GM19438 (cell line): Measurements from ENCODE around the gene SLC25A33.

Source experiments
- ATAC-seq: cut with Tn5 transposase; IDR thresholded peaks from one replicate; pipeline ENCODE4 v1.9.1; 2021; ENCODE audit warnings: low read depth; ENCODE audit not compliant: unreplicated experiment

The SLC25A33 gene

DNA sequence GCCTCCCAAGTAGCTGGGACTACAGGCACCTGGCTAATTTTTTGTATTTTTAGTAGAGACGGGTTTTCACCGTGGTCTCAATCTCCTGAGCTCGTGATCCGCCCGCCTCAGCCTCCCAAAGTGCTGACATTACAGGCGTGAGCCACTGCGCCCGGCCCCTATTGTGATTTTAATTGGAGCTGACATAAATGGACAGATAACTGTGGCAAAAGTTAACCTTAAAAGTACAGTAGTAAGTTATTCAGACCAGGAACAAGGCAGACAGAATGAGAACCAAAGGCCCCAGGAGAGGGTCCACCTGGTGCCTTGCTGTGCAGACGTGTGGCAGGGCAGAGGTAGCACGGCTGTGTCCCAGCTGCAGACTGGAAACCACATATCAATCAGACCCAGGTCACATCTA, 60.5 kb downstream of the SLC25A33 start:
- no peak for ATAC-seq

DNA sequence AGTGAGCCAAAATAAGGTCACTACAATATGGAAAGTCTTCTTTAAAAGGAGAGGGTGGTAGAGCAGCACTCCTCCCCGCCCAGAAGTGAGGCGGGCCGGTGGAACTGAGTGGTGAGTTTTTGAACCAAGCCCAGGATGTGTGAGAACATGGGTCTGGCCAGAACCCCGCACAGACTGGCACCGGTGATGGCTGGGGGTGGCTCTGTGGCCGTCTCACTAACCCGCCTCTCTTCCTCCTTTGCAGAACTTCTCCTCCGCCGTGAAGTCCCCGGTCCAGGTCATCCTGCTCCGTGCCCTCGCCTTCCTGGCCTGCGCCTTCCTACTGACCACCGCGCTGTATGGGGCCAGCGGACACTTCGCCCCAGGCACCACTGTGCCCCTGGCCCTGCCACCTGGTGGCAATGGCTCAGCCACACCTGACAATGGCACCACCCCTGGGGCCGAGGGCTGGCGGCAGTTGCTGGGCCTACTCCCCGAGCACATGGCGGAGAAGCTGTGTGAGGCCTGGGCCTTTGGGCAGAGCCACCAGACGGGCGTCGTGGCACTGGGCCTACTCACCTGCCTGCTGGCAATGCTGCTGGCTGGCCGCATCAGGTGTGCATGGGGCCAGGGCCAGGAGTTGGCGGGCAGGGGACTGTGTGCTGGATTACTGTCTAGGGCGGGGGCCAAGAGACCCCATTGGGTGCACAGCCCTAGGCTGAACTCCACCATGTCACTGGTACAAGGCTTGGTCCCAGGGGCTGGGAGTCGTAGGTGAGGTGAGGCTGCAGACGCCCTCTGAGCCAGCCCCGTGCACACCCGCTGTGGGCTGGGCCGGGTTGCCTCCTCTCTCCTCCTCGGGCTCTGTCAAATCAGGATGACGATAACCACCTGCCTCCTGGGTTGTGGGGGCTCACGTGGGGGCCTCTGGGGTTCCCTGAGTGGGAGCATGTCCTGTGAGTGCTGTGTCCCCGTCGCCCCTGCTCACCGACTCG, 61.9 kb downstream of the SLC25A33 start:
- no peak for ATAC-seq

DNA sequence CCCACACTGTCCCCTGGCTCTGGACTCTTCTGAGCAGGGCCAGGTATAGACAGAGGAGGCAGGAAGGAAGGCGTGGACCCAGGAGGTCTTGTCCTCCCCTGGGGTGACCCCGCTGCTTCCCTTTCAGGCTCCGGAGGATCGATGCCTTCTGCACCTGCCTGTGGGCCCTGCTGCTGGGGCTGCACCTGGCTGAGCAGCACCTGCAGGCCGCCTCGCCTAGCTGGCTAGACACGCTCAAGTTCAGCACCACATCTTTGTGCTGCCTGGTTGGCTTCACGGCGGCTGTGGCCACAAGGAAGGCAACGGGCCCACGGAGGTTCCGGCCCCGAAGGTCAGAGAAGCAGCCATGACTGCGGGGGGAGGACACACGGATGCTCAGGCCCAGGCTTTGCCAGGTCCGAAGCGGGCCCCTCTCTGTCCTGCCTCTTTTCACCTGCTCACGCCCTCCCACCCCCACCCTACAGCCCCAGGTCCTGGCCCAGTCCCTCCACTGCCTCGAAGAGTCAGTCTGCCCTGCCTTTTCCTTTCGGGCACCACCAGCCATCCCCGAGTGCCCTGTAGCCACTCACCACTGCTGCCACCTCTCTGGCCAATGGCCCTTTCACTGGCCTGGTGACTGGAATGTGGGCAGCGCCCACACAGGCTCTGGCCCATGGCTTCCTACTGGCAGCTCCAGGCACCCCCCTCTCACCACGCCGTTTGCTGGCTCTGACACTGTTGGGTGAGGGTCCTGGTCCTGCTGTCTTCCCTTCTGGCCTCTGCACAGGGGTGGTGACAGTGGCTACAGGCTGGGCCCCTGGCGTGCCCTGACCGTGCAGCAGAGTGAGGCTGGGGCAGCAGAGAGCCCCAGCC, 62.9 kb downstream of the SLC25A33 start:
- no peak for ATAC-seq

DNA sequence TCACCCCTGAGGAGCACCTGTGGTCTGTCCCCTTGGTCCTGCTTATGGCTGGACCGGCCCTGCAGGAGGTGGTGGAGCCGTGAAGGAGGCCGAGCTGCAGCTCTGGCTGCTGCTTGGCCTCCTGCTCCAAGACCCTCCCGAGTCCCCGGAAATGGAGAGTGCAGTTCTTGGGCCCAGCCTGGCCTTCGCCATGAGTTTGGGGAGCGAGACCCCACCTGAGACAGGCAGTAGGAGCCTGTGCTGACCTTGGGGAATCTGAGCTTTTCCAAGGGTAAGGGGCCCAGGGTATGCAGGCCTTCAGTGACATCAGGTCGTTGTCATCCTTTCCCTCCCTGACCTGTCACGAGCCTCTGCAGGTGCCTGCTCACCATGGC, 63.5 kb downstream of the SLC25A33 start:
- no peak for ATAC-seq

DNA sequence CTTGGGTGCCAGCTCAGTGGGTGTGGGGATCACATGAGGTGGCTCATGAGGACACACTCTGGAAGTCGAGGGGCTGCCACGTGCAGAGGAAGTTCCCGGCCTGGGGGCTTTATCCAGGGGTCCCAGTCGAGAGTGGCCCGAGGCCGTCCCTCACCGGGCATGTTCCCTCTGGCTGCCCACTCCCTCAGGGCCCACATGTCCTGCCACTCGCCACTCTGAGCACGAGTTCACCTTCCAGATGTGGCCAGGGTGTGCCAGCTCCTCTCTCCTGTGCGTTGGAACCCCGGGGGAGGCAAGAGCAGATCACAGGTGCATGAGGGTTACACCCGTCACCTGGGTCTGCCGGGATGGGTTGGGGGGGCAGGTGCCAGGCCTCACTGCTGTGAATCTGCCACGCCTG, 64.0 kb downstream of the SLC25A33 start:
- no peak for ATAC-seq

DNA sequence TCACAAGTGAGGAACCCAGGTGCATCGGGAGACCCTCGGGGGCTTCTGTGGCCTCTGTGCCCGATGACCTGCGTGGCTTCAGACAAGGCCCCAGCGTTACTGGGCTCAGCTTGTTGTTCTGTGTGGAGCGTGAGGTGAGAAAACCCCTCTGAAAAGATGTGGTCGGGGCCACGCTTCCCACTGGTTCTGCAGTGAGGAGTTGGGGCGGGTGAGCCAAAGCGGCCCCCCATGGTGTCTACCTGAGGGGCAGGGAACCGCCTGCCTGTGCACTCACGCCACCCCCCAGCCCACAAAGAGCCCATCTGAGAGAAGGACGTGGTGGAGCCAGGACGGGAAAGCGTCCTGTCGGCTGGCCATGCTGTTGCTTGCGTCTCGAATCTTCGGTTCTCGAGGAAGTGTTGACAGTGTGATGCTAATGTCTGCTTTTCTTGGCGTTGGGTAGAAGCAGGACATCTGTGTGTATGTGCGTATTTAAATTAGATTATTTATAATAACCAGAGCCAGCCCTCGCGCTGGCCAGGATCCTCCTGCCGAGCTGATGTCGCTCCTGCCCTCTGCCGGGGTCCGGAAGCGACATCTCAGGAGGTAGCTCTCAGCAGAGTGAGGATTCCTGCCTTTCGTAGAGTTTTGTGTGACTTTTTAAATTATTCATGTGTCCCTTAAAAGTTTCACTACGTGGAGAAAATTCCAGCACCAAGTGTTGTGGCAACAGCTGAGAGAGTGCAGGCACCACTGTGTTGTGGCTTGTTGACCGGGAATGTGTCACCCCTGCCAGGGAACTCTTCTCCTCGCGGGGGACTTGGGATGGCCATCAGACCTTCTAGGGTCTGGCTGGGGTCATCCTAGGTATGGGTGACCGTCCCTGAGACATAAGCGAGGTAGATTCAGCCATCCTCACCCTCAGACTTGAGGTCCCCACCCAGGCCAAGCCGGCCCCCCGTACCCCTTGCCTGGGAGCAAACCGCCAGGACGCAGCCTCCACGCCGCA, 64.8 kb downstream of the SLC25A33 start:
- ATAC-seq, result no peak

DNA sequence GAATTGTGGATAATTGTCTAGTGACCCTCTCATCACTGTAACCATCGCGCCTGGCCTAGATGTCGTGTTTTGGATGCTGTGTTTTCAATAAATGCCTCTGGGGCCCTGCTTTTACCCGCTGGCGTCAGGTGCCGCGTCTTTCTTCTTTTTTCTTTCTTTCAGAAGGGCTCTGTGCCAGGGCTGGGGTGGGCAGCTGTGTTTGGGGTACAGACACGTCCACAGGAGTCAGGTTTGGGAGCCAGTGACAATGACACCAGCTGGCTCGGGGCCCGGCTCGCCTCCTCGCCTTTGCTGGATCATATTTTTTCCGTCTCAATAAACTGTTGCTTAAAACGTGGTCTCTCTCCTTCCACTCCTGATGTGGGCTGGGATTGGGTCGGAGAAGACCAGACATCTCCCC, 65.6 kb downstream of the SLC25A33 start:
- ATAC-seq, result no peak

DNA sequence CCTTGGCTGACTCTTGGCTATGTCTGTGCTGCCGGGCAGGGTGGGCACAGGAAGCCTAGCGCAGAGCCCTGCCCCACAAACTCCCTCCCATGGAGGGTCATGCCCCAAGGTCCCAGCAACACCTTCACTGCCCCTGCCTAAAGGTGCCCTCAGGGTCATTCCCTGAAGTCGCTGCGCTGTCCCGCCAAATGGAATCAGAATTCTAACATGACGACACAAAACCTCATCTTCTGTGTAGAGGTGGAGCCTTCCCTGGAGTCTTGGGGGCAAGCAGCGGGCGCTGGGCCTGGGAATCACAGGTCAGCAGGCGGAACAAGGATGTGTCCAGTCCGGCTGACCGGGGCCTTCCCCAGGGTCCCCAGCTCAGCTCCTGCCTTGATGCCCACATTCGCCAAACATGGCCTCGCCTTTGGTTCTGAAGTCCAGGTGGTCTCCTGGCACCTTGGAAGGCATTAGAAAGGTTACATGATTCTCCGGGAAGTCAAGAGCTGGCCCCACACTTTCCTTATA, 66.7 kb downstream of the SLC25A33 start:
- no peak for ATAC-seq

DNA sequence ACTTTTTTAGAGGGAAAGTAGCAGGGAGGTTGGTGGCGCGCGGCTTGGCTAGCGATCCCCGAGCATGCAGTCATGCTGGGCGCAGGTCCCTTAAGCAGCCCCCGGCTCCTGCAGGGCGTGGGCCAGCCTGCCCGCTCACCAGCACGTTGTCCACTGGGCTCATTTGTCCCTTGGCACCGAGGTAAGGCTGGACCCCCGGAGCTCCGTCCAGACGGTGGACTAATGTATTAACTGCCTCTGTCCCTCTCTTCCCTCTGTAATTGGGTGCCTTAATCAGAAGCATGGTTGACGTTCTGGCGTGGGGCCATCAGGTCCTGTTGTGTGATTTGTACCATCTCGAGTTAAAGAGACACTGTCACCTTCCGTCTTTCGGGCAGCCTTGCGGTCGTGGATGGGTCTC, 67.2 kb downstream of the SLC25A33 start:
- no peak for ATAC-seq

DNA sequence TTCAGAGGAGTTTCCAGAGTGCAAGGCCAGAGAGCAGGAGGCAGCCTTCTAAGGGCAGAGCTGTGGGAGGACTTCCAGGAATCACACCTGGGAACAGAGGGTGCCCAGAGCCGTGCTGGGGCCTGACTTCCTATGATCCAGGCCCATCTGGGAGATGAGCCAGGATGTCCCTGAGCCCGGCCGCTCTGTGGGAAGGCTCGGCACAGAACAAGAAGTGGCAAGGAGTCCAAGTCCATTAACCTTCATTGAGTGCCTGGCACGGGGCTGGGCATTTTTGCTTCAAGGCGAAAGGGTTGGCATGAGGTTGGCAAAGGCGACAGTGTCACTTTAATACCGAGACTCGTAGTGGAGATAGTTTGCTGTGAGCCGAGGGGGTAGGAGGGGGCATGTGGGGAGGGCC, 67.7 kb downstream of the SLC25A33 start:
- no peak for ATAC-seq

DNA sequence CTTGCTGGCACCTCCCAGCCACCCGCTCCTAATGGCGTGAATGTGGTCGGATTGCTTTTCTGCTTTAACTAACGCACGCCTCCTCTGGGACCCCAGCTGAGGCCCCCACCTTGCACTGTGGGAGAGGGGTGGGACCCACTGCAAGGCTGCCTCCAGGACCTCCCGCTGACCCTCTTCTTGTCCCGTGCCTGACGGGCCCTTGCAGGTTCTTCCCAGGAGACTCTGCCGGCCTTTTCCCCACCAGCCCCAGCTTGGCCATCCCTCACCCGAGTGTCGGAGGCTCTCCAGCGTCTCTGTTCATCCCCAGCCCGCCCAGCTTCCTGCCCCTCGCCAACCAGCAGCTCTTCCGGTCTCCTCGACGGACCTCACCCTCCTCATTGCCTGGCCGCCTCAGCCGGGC, 68.1 kb downstream of the SLC25A33 start:
- no peak for ATAC-seq

DNA sequence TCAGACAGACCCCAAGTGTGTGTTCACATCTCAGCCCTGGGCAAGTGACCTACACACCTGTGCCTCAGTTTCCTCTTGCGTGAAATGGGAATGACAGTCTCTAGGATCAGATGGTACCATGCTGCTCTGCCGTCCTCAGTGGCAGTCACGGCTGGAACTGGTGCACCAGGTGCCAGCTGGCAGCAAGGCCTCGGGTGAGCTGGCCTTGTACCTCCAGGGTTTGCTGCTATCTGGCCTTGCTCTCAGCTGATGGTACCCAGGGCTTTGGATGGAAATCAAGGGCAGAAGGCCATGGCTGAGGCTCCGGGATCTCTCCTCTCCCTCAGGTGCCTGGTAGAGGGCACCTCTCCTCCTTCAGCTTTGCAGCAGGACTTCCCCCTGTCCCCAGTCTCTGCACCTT, 70.7 kb downstream of the SLC25A33 start:
- no peak for ATAC-seq

DNA sequence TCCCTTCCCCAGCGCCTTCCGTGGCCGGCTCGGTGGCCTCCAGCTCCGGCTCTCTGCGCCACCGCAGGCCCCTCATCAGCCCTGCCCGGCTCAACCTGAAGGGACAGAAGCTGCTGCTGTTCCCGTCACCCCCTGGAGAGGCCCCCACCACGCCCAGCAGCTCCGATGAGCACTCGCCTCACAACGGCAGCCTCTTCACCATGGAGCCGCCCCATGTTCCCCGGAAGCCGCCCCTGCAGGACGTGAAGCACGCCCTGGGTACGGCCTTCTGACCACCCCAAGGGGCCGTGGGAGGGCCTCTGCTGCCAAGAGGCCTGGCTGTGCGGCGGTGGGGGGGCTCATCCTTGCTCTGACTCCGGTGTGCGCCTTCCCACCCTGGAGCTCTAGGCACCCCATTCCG, 71.3 kb downstream of the SLC25A33 start:
- no peak for ATAC-seq

DNA sequence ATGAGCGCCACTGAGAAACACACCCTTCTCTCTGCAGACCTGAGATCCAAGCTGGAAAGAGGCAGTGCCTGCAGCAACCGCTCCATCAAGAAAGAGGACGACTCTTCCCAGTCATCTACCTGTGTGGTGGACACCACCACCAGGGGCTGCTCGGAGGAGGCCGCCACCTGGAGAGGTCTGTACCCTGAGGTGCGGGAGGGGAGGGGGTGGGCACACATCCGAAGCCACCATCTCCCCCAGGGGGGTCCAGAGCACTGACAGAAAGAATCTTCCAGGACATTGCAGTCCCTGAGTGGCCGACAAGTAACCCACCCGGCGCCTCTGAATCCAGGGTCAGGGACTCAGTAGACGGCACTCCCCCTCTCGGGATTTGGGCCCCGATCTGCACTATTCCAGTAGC, 72.5 kb downstream of the SLC25A33 start:
- ATAC-seq, result no peak

DNA sequence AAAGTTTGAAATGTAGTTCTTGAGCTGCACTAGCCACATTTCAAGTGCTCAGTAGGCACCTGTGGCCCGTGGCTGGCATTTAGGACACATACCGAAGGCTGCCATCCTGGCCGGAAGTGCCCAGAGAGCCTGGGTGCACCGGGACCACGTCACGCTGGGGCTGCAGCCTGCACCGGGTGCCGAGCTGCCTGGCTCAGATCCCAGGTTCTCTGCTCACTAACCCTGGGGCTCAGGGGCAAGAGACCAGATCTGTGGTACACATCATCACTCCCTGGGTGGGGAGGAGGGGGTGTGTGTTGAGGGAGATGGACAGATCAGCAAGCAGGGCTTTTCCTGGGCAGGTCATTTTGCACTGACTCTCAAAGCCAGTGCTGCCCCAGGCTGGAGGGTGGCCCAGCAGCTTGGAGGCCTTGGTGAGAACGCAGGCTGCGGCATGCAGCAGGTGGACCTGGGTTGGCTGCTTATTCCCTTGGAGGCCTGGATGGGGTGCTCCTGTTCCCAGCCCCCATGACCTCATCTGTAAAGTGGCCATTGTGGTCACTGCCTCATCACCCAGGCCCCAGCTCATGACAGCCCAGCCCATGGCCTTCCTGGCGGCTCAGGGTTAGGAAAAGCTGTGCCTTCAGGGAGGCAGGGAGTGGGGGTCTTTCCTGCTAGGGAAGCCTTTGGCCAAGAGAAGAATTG, 73.0 kb downstream of the SLC25A33 start:
- ATAC-seq, result no peak

DNA sequence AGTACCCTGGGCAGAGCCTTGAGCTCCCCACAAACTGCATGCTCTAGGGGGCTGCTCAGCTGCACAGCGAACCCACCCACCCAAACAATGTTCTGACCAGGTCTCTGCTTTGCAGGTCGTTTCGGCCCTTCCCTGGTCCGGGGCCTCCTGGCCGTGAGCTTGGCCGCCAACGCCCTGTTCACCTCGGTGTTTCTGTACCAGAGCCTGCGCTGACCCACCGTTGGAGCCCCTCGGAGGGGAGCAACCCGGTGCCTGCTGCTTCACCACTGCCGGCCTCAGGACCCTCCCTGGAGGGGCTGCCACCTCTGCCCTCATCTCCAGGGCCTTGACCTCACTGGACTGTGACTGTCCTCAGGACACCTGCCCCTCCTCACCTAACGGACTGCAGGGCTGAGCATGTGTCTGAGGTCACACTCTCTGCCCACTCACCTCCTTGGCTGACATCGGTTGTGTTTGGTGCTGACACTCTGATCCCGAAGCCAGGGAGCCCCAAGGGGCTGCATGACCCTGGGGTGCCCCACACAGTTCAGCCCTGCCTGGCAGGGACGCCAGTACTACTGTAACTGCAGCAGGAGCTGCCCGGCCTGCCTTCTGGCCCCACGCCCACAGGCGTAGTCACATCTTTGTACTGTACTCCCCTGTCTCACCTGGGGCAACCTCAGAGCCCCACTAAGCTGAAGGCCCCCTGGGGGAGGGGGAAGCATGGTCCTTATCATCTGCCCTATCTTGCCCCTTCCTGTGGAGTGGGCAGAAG, 73.8 kb downstream of the SLC25A33 start:
- no peak for ATAC-seq

DNA sequence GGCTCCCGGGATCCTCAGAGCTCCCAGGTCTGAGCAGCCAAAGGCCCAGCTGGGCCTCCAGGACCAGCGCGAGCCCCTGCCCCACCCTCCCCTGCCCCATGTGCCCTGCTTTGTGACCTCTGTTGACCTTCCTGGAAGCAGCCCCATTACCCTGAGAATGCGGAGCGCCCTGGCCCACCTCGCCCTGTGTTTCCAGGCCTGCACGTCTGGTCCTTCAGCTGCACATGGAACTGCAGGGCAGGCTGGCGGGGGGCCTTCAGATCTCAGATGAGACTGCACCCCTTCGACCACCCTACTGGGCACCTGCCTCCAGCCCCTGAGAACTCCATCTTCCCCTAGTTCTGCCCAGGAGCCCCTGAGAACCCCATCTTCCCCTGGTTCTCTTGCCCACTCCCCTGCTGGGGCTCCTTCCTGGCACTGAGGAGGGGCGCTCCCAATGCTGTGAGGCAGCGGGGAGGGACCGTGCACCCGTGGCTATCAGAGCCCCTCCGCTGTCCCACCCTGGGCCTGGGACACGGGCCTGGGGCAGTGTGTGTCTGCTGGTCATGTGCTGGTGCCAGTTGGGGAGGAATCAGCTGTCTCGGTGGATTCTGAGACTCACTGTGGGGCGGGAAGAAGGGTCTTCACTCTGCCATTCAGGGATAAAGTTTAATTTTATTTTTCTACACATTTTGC, 74.5 kb downstream of the SLC25A33 start:
- ATAC-seq, result no peak

DNA sequence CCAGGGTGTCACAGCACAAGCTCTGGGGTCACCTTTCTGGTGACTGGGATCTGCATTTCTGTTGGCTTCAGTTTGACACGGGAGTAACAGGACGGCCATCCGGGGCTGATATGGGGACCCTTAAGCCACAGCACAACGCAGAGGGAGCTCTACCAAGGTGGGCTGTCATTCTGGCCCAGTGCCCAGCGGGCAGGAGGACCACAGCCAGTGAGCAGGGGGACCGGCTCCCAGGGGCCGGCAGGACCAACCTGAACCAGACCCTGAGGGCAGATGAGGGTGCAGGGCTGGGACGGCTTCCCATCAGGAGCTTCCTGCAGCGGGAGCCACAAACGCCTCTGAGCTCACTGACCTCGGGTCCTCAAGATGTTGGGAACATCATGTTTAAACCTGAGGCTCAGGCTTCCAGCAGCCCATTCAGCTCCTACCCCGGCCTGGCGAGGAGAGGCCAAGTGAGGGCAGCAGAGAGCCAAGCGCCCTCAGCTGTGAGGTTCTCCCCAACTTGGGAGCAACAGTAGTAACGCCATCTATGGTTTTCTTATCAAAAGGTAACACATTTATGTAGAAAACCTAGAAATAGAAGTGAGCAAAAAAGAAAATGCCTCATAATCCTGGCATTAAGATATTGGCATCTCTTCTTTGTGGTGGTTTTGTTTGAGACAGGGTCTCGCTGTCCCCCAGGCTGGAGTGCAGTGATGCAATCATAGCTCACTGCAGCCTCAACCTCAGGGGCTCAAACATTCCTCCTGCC, 76.2 kb downstream of the SLC25A33 start:
- ATAC-seq, result no peak
